Measurements from ENCODE around the gene SNAPC2.

Gene SNAPC2

GRCh38 chr19:7919610-7920518 lies at the start of gene SNAPC2:
Gene SNAPC2 (plus strand): TSS chr19:7920338. CDS start chr19:7920367, 29 bp downstream.
- DNase-seq: peak; percentile 93 to 100 (median 97)

- DNase-seq: peak in 5 of 6 experiments; percentile 43 to 76 (median 65)
Measured at GRCh38 chr19:7870571-7871436, 49.3 kb upstream of the SNAPC2 start.

GRCh38 chr19:7871437-7872305 lies 48.5 kb upstream of the SNAPC2 start:
- peak; percentile 78 to 97 (median 88) for DNase-seq

- no peak for DNase-seq
Measured at GRCh38 chr19:7872306-7873204, 47.6 kb upstream of the SNAPC2 start.

- peak in 1 of 6 experiments; percentile 11 for DNase-seq
Measured at GRCh38 chr19:7873304-7874075, 46.6 kb upstream of the SNAPC2 start.

GRCh38 chr19:7874076-7874896 lies 45.9 kb upstream of the SNAPC2 start, which contains the start of gene PRR36:
Gene PRR36 (minus strand): TSS chr19:7874390. CDS start chr19:7873689, 701 bp downstream.
- DNase-seq: no peak

GRCh38 chr19:7874897-7875273 lies 45.3 kb upstream of the SNAPC2 start:
- no peak for DNase-seq

GRCh38 chr19:7877249-7877836 lies 42.8 kb upstream of the SNAPC2 start:
- DNase-seq: no peak

GRCh38 chr19:7879111-7879807 lies 40.9 kb upstream of the SNAPC2 start:
- DNase-seq: no peak

- DNase-seq: no peak
Measured at GRCh38 chr19:7879836-7880235, 40.3 kb upstream of the SNAPC2 start.

- DNase-seq: no peak
Measured at GRCh38 chr19:7881910-7882309, 38.2 kb upstream of the SNAPC2 start.

- no peak for DNase-seq
Measured at GRCh38 chr19:7883105-7883504, 37.0 kb upstream of the SNAPC2 start.

GRCh38 chr19:7883796-7884570 lies 36.2 kb upstream of the SNAPC2 start:
- DNase-seq: no peak

GRCh38 chr19:7885818-7886217 lies 34.3 kb upstream of the SNAPC2 start:
- no peak for DNase-seq

- DNase-seq: no peak
Measured at GRCh38 chr19:7887408-7888144, 32.6 kb upstream of the SNAPC2 start.

- DNase-seq: peak in 1 of 6 experiments; percentile 13
Measured at GRCh38 chr19:7888145-7888825, 31.9 kb upstream of the SNAPC2 start, which contains the start of gene LRRC8E. Gene LRRC8E (plus strand): TSS chr19:7888510. CDS start chr19:7895604, 7,094 bp downstream.

Measured in stimulated activated naive CD4-positive, alpha-beta T cell (primary cell).